Neural cell (in vitro differentiated cells): ENCODE results near the gene ZNF326.

Experiments
- EP300 ChIP-seq: fragments of 450-650 bp; conservative IDR thresholded peaks from 2 replicates; pipeline ENCODE4 v1.6.1; 2014; ENCODE audit warnings: antibody characterized with exemption, mild to moderate bottlenecking, moderate library complexity; ENCODE audit not compliant: poor library complexity, severe bottlenecking
- EZH2 ChIP-seq: fragments of 200-600, 300-800 bp; shearing (Covaris generic), sonication (generic); IDR thresholded peaks from 2 replicates; pipeline ENCODE4 v1.6.1; 2014; ENCODE audit warnings: antibody characterized with exemption, low read length, borderline replicate concordance, mild to moderate bottlenecking; ENCODE audit not compliant: insufficient read depth, poor library complexity, severe bottlenecking
- POLR2AphosphoS5 ChIP-seq: IDR thresholded peaks from 2 replicates; pipeline ENCODE4 v1.6.1; 2012
- TAF1 ChIP-seq: IDR thresholded peaks from 2 replicates; pipeline ENCODE4 v1.6.1; 2012; ENCODE audit warnings: low read depth
- TF ChIP-seq, protein P1 (sequence below): fragments of 450-650 bp; IDR thresholded peaks from 2 replicates; pipeline ENCODE4 v1.5.1; 2014; ENCODE audit warnings: antibody characterized with exemption, mild to moderate bottlenecking, moderate library complexity; ENCODE audit not compliant: poor library complexity, severe bottlenecking
- TF ChIP-seq, protein P2 (sequence below): IDR thresholded peaks from 2 replicates; pipeline ENCODE4 v1.6.1; 2012; ENCODE audit warnings: borderline replicate concordance

GRCh38 chr1:89951766-89952604, 42.9 kb upstream of the ZNF326 start:
- TF ChIP-seq, protein P1, sequence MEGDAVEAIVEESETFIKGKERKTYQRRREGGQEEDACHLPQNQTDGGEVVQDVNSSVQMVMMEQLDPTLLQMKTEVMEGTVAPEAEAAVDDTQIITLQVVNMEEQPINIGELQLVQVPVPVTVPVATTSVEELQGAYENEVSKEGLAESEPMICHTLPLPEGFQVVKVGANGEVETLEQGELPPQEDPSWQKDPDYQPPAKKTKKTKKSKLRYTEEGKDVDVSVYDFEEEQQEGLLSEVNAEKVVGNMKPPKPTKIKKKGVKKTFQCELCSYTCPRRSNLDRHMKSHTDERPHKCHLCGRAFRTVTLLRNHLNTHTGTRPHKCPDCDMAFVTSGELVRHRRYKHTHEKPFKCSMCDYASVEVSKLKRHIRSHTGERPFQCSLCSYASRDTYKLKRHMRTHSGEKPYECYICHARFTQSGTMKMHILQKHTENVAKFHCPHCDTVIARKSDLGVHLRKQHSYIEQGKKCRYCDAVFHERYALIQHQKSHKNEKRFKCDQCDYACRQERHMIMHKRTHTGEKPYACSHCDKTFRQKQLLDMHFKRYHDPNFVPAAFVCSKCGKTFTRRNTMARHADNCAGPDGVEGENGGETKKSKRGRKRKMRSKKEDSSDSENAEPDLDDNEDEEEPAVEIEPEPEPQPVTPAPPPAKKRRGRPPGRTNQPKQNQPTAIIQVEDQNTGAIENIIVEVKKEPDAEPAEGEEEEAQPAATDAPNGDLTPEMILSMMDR, result no peak
- no peak for TF ChIP-seq POLR2AphosphoS5
- TF ChIP-seq, protein P2, sequence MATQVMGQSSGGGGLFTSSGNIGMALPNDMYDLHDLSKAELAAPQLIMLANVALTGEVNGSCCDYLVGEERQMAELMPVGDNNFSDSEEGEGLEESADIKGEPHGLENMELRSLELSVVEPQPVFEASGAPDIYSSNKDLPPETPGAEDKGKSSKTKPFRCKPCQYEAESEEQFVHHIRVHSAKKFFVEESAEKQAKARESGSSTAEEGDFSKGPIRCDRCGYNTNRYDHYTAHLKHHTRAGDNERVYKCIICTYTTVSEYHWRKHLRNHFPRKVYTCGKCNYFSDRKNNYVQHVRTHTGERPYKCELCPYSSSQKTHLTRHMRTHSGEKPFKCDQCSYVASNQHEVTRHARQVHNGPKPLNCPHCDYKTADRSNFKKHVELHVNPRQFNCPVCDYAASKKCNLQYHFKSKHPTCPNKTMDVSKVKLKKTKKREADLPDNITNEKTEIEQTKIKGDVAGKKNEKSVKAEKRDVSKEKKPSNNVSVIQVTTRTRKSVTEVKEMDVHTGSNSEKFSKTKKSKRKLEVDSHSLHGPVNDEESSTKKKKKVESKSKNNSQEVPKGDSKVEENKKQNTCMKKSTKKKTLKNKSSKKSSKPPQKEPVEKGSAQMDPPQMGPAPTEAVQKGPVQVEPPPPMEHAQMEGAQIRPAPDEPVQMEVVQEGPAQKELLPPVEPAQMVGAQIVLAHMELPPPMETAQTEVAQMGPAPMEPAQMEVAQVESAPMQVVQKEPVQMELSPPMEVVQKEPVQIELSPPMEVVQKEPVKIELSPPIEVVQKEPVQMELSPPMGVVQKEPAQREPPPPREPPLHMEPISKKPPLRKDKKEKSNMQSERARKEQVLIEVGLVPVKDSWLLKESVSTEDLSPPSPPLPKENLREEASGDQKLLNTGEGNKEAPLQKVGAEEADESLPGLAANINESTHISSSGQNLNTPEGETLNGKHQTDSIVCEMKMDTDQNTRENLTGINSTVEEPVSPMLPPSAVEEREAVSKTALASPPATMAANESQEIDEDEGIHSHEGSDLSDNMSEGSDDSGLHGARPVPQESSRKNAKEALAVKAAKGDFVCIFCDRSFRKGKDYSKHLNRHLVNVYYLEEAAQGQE, result no peak
- no peak for TF ChIP-seq EZH2
- no peak for TF ChIP-seq EP300
- no peak for TF ChIP-seq TAF1
